WTC11 (cell line): ENCODE measurements around the gene PDE4B. TPM values are rescaled to one million over a fixed set of nuclear protein-coding genes. Genes with fewer than 3 reads are reported as not detected.

Experiments used
- ATAC-seq: fragments of 200-7000 bp; cut with Tn5 transposase; 2 replicates; pipeline ENCODE4 v1.10.0; 2021; ENCODE audit warnings: mild to moderate bottlenecking, moderate library complexity
- CTCF ChIA-PET: fragments of 300-600 bp; sonication (Branson Sonifier 250); formaldehyde crosslinking; loops from one replicate; lab custom pipeline; 2021; ENCODE audit warnings: antibody characterized with exemption; lab: Charles Lee
- POLR2A ChIA-PET: fragments of 350-600 bp; sonication (Branson Sonifier 250); formaldehyde crosslinking; loops from one replicate; lab custom pipeline; 2021; ENCODE audit warnings: antibody characterized with exemption; lab: Charles Lee
- DNase-seq: peaks from one replicate; pipeline ENCODE4 v3.0.0; 2021; ENCODE audit warnings: low spot score
- H3K27ac Mint-ChIP-seq: 2 replicates; pipeline ENCODE4 v1.8.0; 2021; ENCODE audit warnings: mixed read lengths
- H3K27me3 Mint-ChIP-seq: 2 replicates; pipeline ENCODE4 v1.8.0; 2021; ENCODE audit warnings: low read depth, mild to moderate bottlenecking, moderate library complexity, mixed read lengths
- H3K36me3 Mint-ChIP-seq: 2 replicates; pipeline ENCODE4 v1.8.0; 2021; ENCODE audit warnings: mixed read lengths
- H3K4me1 Mint-ChIP-seq: 2 replicates; pipeline ENCODE4 v1.8.0; 2022; ENCODE audit warnings: mixed read lengths
- H3K4me3 Mint-ChIP-seq: 2 replicates; pipeline ENCODE4 v1.8.0; 2021; ENCODE audit warnings: mild to moderate bottlenecking, moderate library complexity, mixed read lengths
- H3K9me3 Mint-ChIP-seq: 2 replicates; pipeline ENCODE4 v1.8.0; 2021; ENCODE audit warnings: mixed read lengths
- CBFB ChIP-seq: sonication (generic); formaldehyde crosslinking; IDR thresholded peaks from 2 replicates; pipeline ENCODE4 v1.8.1; 2022; ENCODE audit warnings: mild to moderate bottlenecking, low read depth, missing genetic modification reagents
- ESRRA ChIP-seq: sonication (generic); formaldehyde crosslinking; IDR thresholded peaks from 2 replicates; pipeline ENCODE4 v1.8.1; 2022; ENCODE audit warnings: mild to moderate bottlenecking, missing genetic modification reagents, borderline replicate concordance
- ETV6 ChIP-seq: sonication (generic); formaldehyde crosslinking; IDR thresholded peaks from 2 replicates; pipeline ENCODE4 v1.8.1; 2022; ENCODE audit warnings: mild to moderate bottlenecking, missing genetic modification reagents
- FOXJ3 ChIP-seq: sonication (generic); formaldehyde crosslinking; IDR thresholded peaks from 2 replicates; pipeline ENCODE4 v1.9.0; 2021; ENCODE audit warnings: missing genetic modification reagents, mild to moderate bottlenecking, borderline replicate concordance
- GTF2I ChIP-seq: fragments of 250-450 bp; sonication (Bioruptor Pico); conservative IDR thresholded peaks from 2 replicates; pipeline ENCODE4 v1.4.0; 2021; ENCODE audit warnings: mild to moderate bottlenecking
- JAZF1 ChIP-seq: fragments of 250-450 bp; sonication (Bioruptor Pico); IDR thresholded peaks from 2 replicates; pipeline ENCODE4 v1.9.0; 2021; ENCODE audit warnings: moderate library complexity, mild to moderate bottlenecking, inconsistent platforms
- JUN ChIP-seq: sonication (generic); formaldehyde crosslinking; IDR thresholded peaks from 2 replicates; pipeline ENCODE4 v1.8.0; 2023; ENCODE audit warnings: mild to moderate bottlenecking, missing genetic modification reagents
- NFE2L1 ChIP-seq: sonication (generic); formaldehyde crosslinking; IDR thresholded peaks from 2 replicates; pipeline ENCODE4 v1.8.1; 2023; ENCODE audit warnings: missing genetic modification reagents
- TP53 ChIP-seq: sonication (generic); formaldehyde crosslinking; IDR thresholded peaks from 2 replicates; pipeline ENCODE4 v1.8.1; 2023; ENCODE audit warnings: mild to moderate bottlenecking, missing genetic modification reagents
- ZNF671 ChIP-seq: fragments of 250-450 bp; sonication (Bioruptor Pico); IDR thresholded peaks from 2 replicates; pipeline ENCODE4 v1.8.0; 2021; ENCODE audit warnings: mild to moderate bottlenecking
- total RNA-seq: library from RNA; stranded (reverse); gene quantifications from 3 replicates; pipeline ENCODE4 v1.2.3, GENCODE V29; 2021
- TF ChIP-seq, protein P1 (sequence below): sonication (generic); formaldehyde crosslinking; IDR thresholded peaks from 2 replicates; pipeline ENCODE4 v1.8.1; 2023; ENCODE audit warnings: mild to moderate bottlenecking, missing genetic modification reagents, borderline replicate concordance
- TF ChIP-seq, protein P2 (sequence below): fragments of 200-600 bp; IDR thresholded peaks from 2 replicates; pipeline ENCODE4 v1.8.0; 2022; ENCODE audit warnings: antibody characterized with exemption
- TF ChIP-seq, protein P3 (sequence below): sonication (generic); formaldehyde crosslinking; IDR thresholded peaks from 2 replicates; pipeline ENCODE4 v1.8.1; 2022; ENCODE audit warnings: mild to moderate bottlenecking, missing genetic modification reagents, moderate library complexity, borderline replicate concordance
- TF ChIP-seq, protein P4 (sequence below): sonication (generic); formaldehyde crosslinking; conservative IDR thresholded peaks from 2 replicates; pipeline ENCODE4 v1.8.1; 2022; ENCODE audit warnings: mild to moderate bottlenecking, missing genetic modification reagents
- TF ChIP-seq, protein P5 (sequence below): sonication (generic); formaldehyde crosslinking; IDR thresholded peaks from 2 replicates; pipeline ENCODE4 v1.8.0; 2022; ENCODE audit warnings: mild to moderate bottlenecking, missing genetic modification reagents
- TF ChIP-seq, protein P6 (sequence below): sonication (generic); formaldehyde crosslinking; IDR thresholded peaks from 2 replicates; pipeline ENCODE4 v1.8.0; 2023; ENCODE audit warnings: missing genetic modification reagents
- TF ChIP-seq, protein P7 (sequence below): sonication (generic); formaldehyde crosslinking; IDR thresholded peaks from 2 replicates; pipeline ENCODE4 v1.8.1; 2023; ENCODE audit warnings: mild to moderate bottlenecking, missing genetic modification reagents, moderate library complexity

PDE4B gene
- total RNA-seq, 1 experiment from 2014 or later = 8.0 TPM

DNA sequence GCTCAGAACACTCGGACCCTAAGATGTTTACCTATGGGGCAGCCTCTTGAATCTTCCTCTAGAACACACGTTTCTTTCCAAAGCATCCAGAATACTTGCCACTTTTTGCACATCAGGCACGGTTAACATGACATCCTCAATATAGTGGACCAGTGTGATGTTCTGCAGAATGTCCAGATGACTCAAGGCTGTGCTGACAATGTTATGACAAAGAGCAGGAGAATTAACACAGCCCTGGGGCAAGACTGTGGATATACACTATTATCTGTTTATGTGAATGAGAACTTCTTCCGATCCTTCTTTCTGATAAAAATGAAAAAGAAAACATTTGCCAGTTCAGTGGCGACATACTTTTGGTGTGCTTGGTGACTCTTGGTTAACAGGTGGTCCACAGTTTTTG is 154.3 kb downstream of the PDE4B start:
- no peaks in the 10 kb centered on the region; the same call in 1 of the 2 replicates for H3K27me3 Mint-ChIP-seq
- no peak overlapping the region for H3K4me3 Mint-ChIP-seq
- H3K9me3 Mint-ChIP-seq = no peaks in the 10 kb centered on the region
- H3K4me1 Mint-ChIP-seq = no peaks in the 10 kb centered on the region
- no peak overlapping the region for H3K27ac Mint-ChIP-seq
- H3K36me3 Mint-ChIP-seq = no peaks in the 10 kb centered on the region
- CTCF ChIA-PET = no interaction called here
- TF ChIP-seq FOXJ3 (CRISPR knock-in tag) (no peak), CBFB (no peak), GTF2I (CRISPR knock-in tag) (no peak), JUN (CRISPR knock-in tag) (no peak), ZNF671 (no peak), ETV6 (CRISPR knock-in tag) (no peak), NFE2L1 (CRISPR knock-in tag) (no peak)
- TF ChIP-seq, protein P1, sequence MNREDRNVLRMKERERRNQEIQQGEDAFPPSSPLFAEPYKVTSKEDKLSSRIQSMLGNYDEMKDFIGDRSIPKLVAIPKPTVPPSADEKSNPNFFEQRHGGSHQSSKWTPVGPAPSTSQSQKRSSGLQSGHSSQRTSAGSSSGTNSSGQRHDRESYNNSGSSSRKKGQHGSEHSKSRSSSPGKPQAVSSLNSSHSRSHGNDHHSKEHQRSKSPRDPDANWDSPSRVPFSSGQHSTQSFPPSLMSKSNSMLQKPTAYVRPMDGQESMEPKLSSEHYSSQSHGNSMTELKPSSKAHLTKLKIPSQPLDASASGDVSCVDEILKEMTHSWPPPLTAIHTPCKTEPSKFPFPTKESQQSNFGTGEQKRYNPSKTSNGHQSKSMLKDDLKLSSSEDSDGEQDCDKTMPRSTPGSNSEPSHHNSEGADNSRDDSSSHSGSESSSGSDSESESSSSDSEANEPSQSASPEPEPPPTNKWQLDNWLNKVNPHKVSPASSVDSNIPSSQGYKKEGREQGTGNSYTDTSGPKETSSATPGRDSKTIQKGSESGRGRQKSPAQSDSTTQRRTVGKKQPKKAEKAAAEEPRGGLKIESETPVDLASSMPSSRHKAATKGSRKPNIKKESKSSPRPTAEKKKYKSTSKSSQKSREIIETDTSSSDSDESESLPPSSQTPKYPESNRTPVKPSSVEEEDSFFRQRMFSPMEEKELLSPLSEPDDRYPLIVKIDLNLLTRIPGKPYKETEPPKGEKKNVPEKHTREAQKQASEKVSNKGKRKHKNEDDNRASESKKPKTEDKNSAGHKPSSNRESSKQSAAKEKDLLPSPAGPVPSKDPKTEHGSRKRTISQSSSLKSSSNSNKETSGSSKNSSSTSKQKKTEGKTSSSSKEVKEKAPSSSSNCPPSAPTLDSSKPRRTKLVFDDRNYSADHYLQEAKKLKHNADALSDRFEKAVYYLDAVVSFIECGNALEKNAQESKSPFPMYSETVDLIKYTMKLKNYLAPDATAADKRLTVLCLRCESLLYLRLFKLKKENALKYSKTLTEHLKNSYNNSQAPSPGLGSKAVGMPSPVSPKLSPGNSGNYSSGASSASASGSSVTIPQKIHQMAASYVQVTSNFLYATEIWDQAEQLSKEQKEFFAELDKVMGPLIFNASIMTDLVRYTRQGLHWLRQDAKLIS (CRISPR knock-in tag) = no peak
- TF ChIP-seq, protein P2, sequence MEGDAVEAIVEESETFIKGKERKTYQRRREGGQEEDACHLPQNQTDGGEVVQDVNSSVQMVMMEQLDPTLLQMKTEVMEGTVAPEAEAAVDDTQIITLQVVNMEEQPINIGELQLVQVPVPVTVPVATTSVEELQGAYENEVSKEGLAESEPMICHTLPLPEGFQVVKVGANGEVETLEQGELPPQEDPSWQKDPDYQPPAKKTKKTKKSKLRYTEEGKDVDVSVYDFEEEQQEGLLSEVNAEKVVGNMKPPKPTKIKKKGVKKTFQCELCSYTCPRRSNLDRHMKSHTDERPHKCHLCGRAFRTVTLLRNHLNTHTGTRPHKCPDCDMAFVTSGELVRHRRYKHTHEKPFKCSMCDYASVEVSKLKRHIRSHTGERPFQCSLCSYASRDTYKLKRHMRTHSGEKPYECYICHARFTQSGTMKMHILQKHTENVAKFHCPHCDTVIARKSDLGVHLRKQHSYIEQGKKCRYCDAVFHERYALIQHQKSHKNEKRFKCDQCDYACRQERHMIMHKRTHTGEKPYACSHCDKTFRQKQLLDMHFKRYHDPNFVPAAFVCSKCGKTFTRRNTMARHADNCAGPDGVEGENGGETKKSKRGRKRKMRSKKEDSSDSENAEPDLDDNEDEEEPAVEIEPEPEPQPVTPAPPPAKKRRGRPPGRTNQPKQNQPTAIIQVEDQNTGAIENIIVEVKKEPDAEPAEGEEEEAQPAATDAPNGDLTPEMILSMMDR = no peak
- TF ChIP-seq, protein P3, sequence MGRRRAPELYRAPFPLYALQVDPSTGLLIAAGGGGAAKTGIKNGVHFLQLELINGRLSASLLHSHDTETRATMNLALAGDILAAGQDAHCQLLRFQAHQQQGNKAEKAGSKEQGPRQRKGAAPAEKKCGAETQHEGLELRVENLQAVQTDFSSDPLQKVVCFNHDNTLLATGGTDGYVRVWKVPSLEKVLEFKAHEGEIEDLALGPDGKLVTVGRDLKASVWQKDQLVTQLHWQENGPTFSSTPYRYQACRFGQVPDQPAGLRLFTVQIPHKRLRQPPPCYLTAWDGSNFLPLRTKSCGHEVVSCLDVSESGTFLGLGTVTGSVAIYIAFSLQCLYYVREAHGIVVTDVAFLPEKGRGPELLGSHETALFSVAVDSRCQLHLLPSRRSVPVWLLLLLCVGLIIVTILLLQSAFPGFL (CRISPR knock-in tag) = no peak
- TF ChIP-seq, protein P4, sequence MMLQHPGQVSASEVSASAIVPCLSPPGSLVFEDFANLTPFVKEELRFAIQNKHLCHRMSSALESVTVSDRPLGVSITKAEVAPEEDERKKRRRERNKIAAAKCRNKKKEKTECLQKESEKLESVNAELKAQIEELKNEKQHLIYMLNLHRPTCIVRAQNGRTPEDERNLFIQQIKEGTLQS (CRISPR knock-in tag) = no peak
- TF ChIP-seq, protein P5, sequence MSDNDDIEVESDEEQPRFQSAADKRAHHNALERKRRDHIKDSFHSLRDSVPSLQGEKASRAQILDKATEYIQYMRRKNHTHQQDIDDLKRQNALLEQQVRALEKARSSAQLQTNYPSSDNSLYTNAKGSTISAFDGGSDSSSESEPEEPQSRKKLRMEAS (CRISPR knock-in tag) = no peak
- TF ChIP-seq, protein P6, sequence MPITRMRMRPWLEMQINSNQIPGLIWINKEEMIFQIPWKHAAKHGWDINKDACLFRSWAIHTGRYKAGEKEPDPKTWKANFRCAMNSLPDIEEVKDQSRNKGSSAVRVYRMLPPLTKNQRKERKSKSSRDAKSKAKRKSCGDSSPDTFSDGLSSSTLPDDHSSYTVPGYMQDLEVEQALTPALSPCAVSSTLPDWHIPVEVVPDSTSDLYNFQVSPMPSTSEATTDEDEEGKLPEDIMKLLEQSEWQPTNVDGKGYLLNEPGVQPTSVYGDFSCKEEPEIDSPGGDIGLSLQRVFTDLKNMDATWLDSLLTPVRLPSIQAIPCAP (CRISPR knock-in tag) = no peak
- TF ChIP-seq, all 79 proteins: peak for 0
- DNase-seq (no peak), ATAC-seq (no peak)
- POLR2A ChIA-PET = no interaction called here

DNA sequence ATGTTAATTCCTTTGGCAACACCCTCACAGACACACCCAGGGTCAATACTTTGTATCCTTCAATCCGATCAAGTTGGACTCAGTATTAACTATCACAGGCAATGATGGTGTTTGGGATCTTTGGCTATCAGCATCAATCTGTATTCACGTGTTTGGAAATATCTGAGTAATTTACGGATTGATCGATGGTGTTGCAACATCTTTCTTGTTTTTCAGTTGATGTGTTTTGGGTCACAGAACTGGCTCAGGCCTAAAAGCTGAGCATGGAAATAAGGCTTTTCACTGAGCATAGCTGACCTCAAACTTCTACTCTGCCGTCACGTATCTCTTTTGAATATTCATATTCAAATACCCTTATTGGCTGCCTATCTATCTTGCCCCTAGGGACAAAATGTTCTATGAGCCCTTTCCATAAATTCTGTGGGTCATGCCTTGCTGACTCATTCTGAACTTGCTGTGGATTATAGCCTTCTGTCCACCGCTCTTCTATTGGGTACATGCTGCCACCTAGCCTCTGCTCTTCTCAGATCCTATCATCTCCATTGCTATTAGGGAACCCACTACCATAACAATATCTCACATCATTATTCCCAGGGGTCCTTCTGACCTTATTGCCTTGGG is 156.0 kb downstream of the PDE4B start:
- TF ChIP-seq JAZF1 (CRISPR knock-in tag) (no peak), TP53 (CRISPR knock-in tag) (no peak), ESRRA (CRISPR knock-in tag) (no peak)
- TF ChIP-seq, protein P7, sequence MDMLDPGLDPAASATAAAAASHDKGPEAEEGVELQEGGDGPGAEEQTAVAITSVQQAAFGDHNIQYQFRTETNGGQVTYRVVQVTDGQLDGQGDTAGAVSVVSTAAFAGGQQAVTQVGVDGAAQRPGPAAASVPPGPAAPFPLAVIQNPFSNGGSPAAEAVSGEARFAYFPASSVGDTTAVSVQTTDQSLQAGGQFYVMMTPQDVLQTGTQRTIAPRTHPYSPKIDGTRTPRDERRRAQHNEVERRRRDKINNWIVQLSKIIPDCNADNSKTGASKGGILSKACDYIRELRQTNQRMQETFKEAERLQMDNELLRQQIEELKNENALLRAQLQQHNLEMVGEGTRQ (CRISPR knock-in tag) = no peak
- TF ChIP-seq, all 79 proteins: peak for 0
- Mint-ChIP-seq H3K4me1 (no peaks in the 10 kb centered on the region), H3K9me3 (no peaks in the 10 kb centered on the region), H3K4me3 (no peak overlapping the region), H3K27ac (no peak overlapping the region), H3K36me3 (no peaks in the 10 kb centered on the region), H3K27me3 (no peaks in the 10 kb centered on the region)
- CTCF ChIA-PET = no interaction called here
- DNase-seq = no peak
- POLR2A ChIA-PET = no interaction called here
- peak; percentile 71 for ATAC-seq
